K562 (cell line): ENCODE measurements around the gene IFNA2. TPM values are rescaled to one million over a fixed set of nuclear protein-coding genes. Genes with fewer than 3 reads are reported as not detected.
"Not testable (repeated sequence)": the region's sequence is repeated elsewhere in the genome, so short reads cannot be mapped to it uniquely, and the experiment has no call there.

ENCODE experiments used
- ATAC-seq: fragments of 200-7000 bp; cut with Tn5 transposase; 3 replicates; pipeline ENCODE4 v1.9.1; 2020; ENCODE audit warnings: moderate library complexity
- BruUV-seq: library from RNA; stranded (reverse); fragments of 400-500 nt; replicated peaks from 2 replicates; lab custom pipeline; 2021; lab: Mats Ljungman, UMichigan
- CTCF ChIA-PET: fragments of 300-600 bp; formaldehyde crosslinking; extraction: SDS; loops from one replicate; lab custom pipeline; 2021; ENCODE audit warnings: low intra/inter-chr PET ratio; lab: Yijun Ruan, JAX
- POLR2A ChIA-PET: fragments of 300-600, 350-650 bp; sonication (Branson Sonifier 250); formaldehyde crosslinking; extraction: SDS; loops from one replicate; lab custom pipeline; 2021; ENCODE audit warnings: antibody characterized with exemption, inconsistent platforms; lab: Yijun Ruan, JAX
- DNase-seq, 4 experiments: peaks; one replicate each; pipeline versions ENCODE4 v3.0.0 to v3.0.0-alpha.2; 2011 to 2018; ENCODE audit warnings: low spot score in 3 of 4, mixed read lengths in 3 of 4; ENCODE audit errors: extremely low read depth in 1 of 4
- FAIRE-seq: peaks from 2 replicates; lab custom pipeline; 2011; peaks lifted over from hg19 to GRCh38; lab: Jason Lieb, UNC
- H2AFZ ChIP-seq: 2 replicates; pipeline ENCODE4 v1.6.0; 2011; ENCODE audit warnings: low read depth, low read length, control low read depth, inconsistent platforms
- H3K27ac ChIP-seq: fragments of 200-600 bp; 3 replicates; pipeline ENCODE4 v1.8.0; 2011; ENCODE audit warnings: low read depth, mild to moderate bottlenecking, control low read depth, inconsistent platforms, low read length, moderate library complexity, mixed read lengths; ENCODE audit errors: extremely low read depth
- H3K27me3 ChIP-seq, 2 experiments: fragments of 300-600 bp in 1 of 2; 2 replicates in 1 of 2; 3 replicates in 1 of 2; pipeline versions ENCODE4 v1.6.0 to v1.8.0; 2011; ENCODE audit warnings: inconsistent platforms in 2 of 2, low read length in 2 of 2, mild to moderate bottlenecking in 1 of 2, mixed read lengths in 1 of 2, moderate library complexity in 1 of 2; ENCODE audit not compliant: control insufficient read depth in 2 of 2, insufficient read depth in 2 of 2
- H3K36me3 ChIP-seq: fragments of 300-600 bp; 3 replicates; pipeline ENCODE4 v1.8.0; 2011; ENCODE audit warnings: mild to moderate bottlenecking, low read length, inconsistent platforms; ENCODE audit not compliant: control insufficient read depth, insufficient read depth
- H3K4me1 ChIP-seq, 2 experiments: fragments of 200-600 bp in 1 of 2; replicated peaks in 1 of 2; 2 replicates in 1 of 2; 3 replicates in 1 of 2; pipeline versions ENCODE4 v1.5.1 to v1.8.0; 2011; ENCODE audit warnings: inconsistent platforms in 2 of 2, low read length in 2 of 2, mild to moderate bottlenecking in 1 of 2, mixed read lengths in 1 of 2, moderate library complexity in 1 of 2; ENCODE audit not compliant: control insufficient read depth in 2 of 2, insufficient read depth in 2 of 2
- H3K4me2 ChIP-seq: 2 replicates; pipeline ENCODE4 v1.6.1; 2011; ENCODE audit warnings: low read length, control low read depth, inconsistent platforms, mixed read lengths; ENCODE audit not compliant: insufficient read depth
- H3K4me3 ChIP-seq: fragments of 200-600 bp; sonication (generic), shearing (Covaris generic); 2 replicates; pipeline ENCODE4 v1.5.1; 2016; ENCODE audit warnings: control low read depth, inconsistent platforms
- H3K79me2 ChIP-seq: fragments of 200-600 bp; 3 replicates; pipeline ENCODE4 v1.8.0; 2011; ENCODE audit warnings: low read length, inconsistent platforms; ENCODE audit not compliant: control insufficient read depth, insufficient read depth
- H3K9ac ChIP-seq, 2 experiments: 2 replicates each; pipeline versions ENCODE4 v1.6.0 to v1.6.1; 2011; ENCODE audit warnings: low read depth in 2 of 2, low read length in 2 of 2, control low read depth in 1 of 2, inconsistent platforms in 1 of 2, mild to moderate bottlenecking in 1 of 2, mixed read lengths in 1 of 2; ENCODE audit not compliant: insufficient read depth in 1 of 2
- H3K9me1 ChIP-seq: one replicate; pipeline ENCODE4 v1.6.0; 2011; ENCODE audit warnings: inconsistent platforms, mild to moderate bottlenecking, low read length, moderate library complexity; ENCODE audit not compliant: control insufficient read depth, insufficient read depth
- H3K9me3 ChIP-seq: replicated peaks from 2 replicates; pipeline ENCODE4 v1.5.1; 2011; ENCODE audit warnings: low read depth, low read length, inconsistent platforms; ENCODE audit not compliant: control insufficient read depth, insufficient read depth
- H4K20me1 ChIP-seq: replicated peaks from 2 replicates; pipeline ENCODE4 v1.6.1; 2011; ENCODE audit warnings: low read length, inconsistent platforms, mixed read lengths; ENCODE audit not compliant: control insufficient read depth, insufficient read depth
- WGBS: fragments of 100-300 bp; shearing (Covaris generic); methylation state at CpG from one replicate; pipeline ENCODE4 v1.1.6; 2016; ENCODE audit warnings: low coverage, mixed read lengths; ENCODE audit not compliant: insufficient coverage; ENCODE audit errors: missing lambda C conversion rate; 5-methylcytosine and 5-hydroxymethylcytosine counted together
- in situ Hi-C: fragments of 300-500 bp; cut with MboI; formaldehyde crosslinking; loops from 4 replicates; pipeline ENCODE4 v1.15.0; 2018; ENCODE audit warnings: inconsistent platforms, mixed read lengths
- intact Hi-C: fragments of 100-400 bp; cut with micrococcal nuclease; formaldehyde crosslinking; loops from 2 replicates; pipeline ENCODE4 v1.14.2; 2022
- polyA plus RNA-seq, 8 experiments: library from polyadenylated mRNA; depleted of rRNA in 4 of 8; stranded (reverse) in 5 of 8; unstranded in 3 of 8; fragments of >200 nt; fragmentation: Nextera tagmentation in 2 of 8; fragmentation: Illumina TruSeq in 1 of 8; extraction: Ambion mirVana in 2 of 8; extraction: Trizol in 1 of 8; gene quantifications; 2 replicates each; pipeline versions ENCODE4 v1.2.1 to v1.2.3, GENCODE V29; 2011 to 2014; ENCODE audit warnings: inconsistent platforms in 1 of 8, missing spikeins in 1 of 8
- total RNA-seq, 7 experiments: library from RNA; depleted of rRNA in 6 of 7; stranded (reverse); fragments of >200 nt in 6 of 7; fragmentation: Illumina TruSeq in 2 of 7; extraction: Trizol in 2 of 7; gene quantifications; 2 replicates each; pipeline versions ENCODE4 v1.2.1 to v1.2.3, GENCODE V29; 2011 to 2021; ENCODE audit warnings: low replicate concordance in 1 of 7
- TF ChIP-seq, protein P1 (sequence below): fragments of 200-600 bp; sonication (generic); IDR thresholded peaks from one replicate; pipeline ENCODE4 v1.6.1; 2012; ENCODE audit warnings: mild to moderate bottlenecking, low read depth, low read length, inconsistent platforms

The IFNA2 gene
- total and polyA plus RNA-seq, 9 of the 15 experiments (the other 6 are each of a cell fraction or from before 2014, with no cell fraction given): not detected

DNA sequence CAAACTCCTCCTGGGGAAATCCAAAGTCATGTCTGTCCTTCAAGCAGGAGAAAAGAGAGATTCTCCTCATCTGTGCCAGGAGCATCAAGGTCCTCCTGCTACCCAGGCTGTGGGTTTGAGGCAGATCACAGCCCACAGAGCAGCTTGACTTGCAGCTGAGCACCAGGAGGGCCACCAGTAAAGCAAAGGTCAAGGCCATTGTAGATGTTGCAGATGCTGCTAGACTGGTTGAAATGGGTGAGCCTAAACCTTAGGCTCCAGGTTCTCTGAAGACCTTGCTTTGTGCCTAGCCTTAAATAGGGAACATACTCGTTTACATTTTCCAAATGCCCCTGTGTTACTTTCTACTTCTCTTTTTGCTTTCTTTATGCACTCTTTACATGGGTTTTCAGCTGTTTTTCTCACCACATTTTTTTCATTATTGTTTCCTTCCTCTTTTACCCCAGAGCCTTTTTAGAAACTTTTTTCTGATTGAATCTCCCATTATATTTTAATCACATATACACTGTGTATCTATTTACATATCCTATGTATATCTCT is at the start of gene IFNA2 (continued):
- TF ChIP-seq, protein P1, sequence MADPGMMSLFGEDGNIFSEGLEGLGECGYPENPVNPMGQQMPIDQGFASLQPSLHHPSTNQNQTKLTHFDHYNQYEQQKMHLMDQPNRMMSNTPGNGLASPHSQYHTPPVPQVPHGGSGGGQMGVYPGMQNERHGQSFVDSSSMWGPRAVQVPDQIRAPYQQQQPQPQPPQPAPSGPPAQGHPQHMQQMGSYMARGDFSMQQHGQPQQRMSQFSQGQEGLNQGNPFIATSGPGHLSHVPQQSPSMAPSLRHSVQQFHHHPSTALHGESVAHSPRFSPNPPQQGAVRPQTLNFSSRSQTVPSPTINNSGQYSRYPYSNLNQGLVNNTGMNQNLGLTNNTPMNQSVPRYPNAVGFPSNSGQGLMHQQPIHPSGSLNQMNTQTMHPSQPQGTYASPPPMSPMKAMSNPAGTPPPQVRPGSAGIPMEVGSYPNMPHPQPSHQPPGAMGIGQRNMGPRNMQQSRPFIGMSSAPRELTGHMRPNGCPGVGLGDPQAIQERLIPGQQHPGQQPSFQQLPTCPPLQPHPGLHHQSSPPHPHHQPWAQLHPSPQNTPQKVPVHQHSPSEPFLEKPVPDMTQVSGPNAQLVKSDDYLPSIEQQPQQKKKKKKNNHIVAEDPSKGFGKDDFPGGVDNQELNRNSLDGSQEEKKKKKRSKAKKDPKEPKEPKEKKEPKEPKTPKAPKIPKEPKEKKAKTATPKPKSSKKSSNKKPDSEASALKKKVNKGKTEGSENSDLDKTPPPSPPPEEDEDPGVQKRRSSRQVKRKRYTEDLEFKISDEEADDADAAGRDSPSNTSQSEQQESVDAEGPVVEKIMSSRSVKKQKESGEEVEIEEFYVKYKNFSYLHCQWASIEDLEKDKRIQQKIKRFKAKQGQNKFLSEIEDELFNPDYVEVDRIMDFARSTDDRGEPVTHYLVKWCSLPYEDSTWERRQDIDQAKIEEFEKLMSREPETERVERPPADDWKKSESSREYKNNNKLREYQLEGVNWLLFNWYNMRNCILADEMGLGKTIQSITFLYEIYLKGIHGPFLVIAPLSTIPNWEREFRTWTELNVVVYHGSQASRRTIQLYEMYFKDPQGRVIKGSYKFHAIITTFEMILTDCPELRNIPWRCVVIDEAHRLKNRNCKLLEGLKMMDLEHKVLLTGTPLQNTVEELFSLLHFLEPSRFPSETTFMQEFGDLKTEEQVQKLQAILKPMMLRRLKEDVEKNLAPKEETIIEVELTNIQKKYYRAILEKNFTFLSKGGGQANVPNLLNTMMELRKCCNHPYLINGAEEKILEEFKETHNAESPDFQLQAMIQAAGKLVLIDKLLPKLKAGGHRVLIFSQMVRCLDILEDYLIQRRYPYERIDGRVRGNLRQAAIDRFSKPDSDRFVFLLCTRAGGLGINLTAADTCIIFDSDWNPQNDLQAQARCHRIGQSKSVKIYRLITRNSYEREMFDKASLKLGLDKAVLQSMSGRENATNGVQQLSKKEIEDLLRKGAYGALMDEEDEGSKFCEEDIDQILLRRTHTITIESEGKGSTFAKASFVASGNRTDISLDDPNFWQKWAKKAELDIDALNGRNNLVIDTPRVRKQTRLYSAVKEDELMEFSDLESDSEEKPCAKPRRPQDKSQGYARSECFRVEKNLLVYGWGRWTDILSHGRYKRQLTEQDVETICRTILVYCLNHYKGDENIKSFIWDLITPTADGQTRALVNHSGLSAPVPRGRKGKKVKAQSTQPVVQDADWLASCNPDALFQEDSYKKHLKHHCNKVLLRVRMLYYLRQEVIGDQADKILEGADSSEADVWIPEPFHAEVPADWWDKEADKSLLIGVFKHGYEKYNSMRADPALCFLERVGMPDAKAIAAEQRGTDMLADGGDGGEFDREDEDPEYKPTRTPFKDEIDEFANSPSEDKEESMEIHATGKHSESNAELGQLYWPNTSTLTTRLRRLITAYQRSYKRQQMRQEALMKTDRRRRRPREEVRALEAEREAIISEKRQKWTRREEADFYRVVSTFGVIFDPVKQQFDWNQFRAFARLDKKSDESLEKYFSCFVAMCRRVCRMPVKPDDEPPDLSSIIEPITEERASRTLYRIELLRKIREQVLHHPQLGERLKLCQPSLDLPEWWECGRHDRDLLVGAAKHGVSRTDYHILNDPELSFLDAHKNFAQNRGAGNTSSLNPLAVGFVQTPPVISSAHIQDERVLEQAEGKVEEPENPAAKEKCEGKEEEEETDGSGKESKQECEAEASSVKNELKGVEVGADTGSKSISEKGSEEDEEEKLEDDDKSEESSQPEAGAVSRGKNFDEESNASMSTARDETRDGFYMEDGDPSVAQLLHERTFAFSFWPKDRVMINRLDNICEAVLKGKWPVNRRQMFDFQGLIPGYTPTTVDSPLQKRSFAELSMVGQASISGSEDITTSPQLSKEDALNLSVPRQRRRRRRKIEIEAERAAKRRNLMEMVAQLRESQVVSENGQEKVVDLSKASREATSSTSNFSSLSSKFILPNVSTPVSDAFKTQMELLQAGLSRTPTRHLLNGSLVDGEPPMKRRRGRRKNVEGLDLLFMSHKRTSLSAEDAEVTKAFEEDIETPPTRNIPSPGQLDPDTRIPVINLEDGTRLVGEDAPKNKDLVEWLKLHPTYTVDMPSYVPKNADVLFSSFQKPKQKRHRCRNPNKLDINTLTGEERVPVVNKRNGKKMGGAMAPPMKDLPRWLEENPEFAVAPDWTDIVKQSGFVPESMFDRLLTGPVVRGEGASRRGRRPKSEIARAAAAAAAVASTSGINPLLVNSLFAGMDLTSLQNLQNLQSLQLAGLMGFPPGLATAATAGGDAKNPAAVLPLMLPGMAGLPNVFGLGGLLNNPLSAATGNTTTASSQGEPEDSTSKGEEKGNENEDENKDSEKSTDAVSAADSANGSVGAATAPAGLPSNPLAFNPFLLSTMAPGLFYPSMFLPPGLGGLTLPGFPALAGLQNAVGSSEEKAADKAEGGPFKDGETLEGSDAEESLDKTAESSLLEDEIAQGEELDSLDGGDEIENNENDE: no peak
- TF ChIP-seq, all 486 proteins: peak for 0

DNA sequence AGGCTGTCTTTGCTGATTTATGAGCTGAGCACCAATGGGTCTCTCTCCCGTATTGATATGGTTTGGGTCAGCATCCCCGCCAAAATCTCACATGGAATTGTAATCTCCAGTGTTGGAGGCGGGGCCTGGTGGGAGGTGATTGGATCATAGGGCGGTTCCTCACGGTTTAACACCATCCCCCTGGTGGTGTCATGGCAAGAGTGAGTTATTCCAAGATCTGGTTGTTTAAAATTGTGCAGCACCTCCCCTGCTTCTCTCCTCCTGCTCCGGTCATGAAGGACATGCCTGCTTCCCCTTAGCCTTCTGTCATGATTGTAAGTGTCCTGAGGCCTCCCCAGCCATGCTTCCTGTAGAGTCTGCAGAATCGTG is 49.8 kb upstream of the IFNA2 start:
- FAIRE-seq, H3K4me2 ChIP-seq, DNase-seq, BruUV-seq, H3K4me3 ChIP-seq, POLR2A ChIA-PET, H3K36me3 ChIP-seq, H3K79me2 ChIP-seq, H3K9me1 ChIP-seq, H3K9ac ChIP-seq, H3K9me3 ChIP-seq, H3K27ac ChIP-seq, H3K4me1 ChIP-seq, H3K27me3 ChIP-seq, H2AFZ ChIP-seq, intact Hi-C loops, ATAC-seq, H4K20me1 ChIP-seq, CTCF ChIA-PET, in situ Hi-C loops: not testable (repeated sequence)
- no CpG with 5 or more reads among the region's 7 CpGs for WGBS
